ENCODE results near the gene CERS2. TPM values are rescaled to one million over a fixed set of nuclear protein-coding genes. Genes with fewer than 3 reads are reported as not detected.
A peak's percentile ranks its signal among the peaks of the same experiment; 100 is the strongest.

Gene CERS2
- total RNA-seq, 8 experiments from 2014 or later = 46.1 to 116 (median 96.6) TPM

DNA sequence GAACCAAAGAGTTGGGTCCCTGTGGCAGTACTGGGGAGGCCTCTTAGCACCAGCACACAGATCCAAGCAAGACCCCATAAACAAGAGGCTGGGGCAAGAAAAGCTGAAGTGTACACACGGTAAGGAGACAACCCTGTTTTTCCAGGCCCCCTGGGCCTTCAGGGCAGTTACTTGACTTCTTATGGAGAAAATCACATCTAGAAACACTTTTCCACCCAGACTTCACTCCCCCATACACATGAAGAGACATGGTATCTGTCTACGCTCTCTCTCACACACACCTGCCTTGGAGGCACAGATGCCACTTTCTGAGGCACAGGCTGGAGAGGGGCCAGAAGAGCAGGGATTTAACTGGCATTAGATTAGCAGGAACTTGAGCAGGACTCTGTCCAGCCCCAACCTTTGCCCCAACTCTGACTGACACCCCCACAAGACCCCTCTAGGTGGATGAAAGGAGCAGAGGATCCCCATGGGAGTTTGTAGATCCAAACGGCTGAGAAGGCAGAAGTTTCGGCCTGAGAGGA, 2.2 kb downstream of the CERS2 start:
- 0 to 88% (median 68%) methylated on average over 1 to 4 of the region's 4 CpGs; no CpG with 5 or more reads in 2 of the 10 experiments for WGBS, 10 experiments
- H3K4me3 ChIP-seq = peak overlapping the region in 2 of 5 donors; percentile 98 to 99
- no peak for ATAC-seq (replicated peaks in 6 of 8)
- in situ Hi-C loops (cut with MboI; ENCODE audit: low pct_unique_long_range_greater_than_20kb in 2 of 9, low sequenced_read_pairs in 9 of 9, unreplicated experiment in 9 of 9) = no loop called here
- H3K27ac ChIP-seq = no peak overlapping the region
- peaks cover 33 to 35% of the 10 kb centered on the region in 2 donors for H3K4me1 ChIP-seq (replicated peaks in 1 of 2)

DNA sequence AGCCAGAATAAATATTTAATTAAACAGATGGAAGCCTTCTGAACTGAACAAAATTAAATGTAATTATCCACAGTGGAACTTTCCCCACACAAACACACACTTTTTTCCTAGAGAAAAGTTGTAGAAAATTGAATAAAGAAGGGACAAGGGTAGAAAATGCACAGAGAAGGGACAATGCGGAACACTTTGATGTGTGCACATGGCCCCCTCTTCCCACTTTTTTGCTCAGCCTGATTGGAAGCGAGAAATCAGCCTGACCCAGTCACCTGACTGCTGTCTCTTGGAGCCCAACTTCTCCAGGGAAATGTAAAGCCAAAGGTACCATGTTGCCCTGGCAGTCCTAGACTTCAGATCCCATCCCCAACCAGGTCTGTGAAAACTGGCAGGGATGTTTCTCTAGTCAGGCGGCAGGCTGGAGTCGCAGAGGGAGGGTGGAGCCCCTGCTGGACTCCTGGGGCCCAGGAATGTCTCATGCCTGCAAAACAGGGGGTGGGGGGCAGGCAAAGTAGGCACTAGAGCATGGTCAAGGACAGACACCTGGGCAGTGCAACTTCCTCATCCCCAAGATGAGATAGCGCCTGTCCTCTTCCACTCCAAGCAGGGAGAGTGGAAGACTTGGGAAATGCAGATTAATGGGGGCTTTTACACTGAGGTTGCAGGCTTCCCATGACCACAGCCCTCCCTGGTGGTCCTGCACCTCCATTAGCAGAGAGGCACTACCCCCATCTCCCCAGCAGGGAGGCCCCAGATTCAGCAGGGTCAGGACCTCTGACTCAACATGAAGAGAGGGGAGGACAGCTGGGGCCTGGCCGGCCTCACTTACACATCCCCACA, 2.8 kb downstream of the CERS2 start:
- H3K4me1 ChIP-seq (replicated peaks in 1 of 2) = peaks cover 33 to 35% of the 10 kb centered on the region in 2 donors
- H3K27ac ChIP-seq = no peak overlapping the region
- H3K4me3 ChIP-seq = peak overlapping the region in 1 of 5 donors; percentile 14
- no peak for ATAC-seq (replicated peaks in 6 of 8)
- in situ Hi-C loops (cut with MboI; ENCODE audit: low pct_unique_long_range_greater_than_20kb in 2 of 9, low sequenced_read_pairs in 9 of 9, unreplicated experiment in 9 of 9) = no loop called here
- 37 to 71% (median 60%) methylated on average over 2 to 5 of the region's 6 CpGs; no CpG with 5 or more reads in 3 of the 10 experiments for WGBS, 10 experiments

- ATAC-seq (replicated peaks in 6 of 8) = peak; percentile 4 to 47 (median 32)
- no peak overlapping the region for H3K27ac ChIP-seq
- H3K4me3 ChIP-seq = peak overlapping the region in 1 of 5 donors; percentile 14
- WGBS, 10 experiments = 7 to 85% (median 42%) methylated on average over 1 to 9 of the region's 11 CpGs; no CpG with 5 or more reads in 5 of the 10 experiments
- in situ Hi-C loops (cut with MboI; ENCODE audit: low pct_unique_long_range_greater_than_20kb in 2 of 9, low sequenced_read_pairs in 9 of 9, unreplicated experiment in 9 of 9) = no loop called here
- peaks cover 33 to 35% of the 10 kb centered on the region in 2 donors for H3K4me1 ChIP-seq (replicated peaks in 1 of 2)
Measured at GRCh38 chr1:150970808-150971582, 3.6 kb downstream of the CERS2 start.

- Histone ChIP-seq H3K4me1 (replicated peaks in 1 of 2) (peaks cover 32 to 33% of the 10 kb centered on the region in 2 donors), H3K27ac (no peak overlapping the region), H3K4me3 (no peak overlapping the region)
- WGBS, 10 experiments = 89 to 100% (median 97%) methylated on average over 1 to 3 of the region's 3 CpGs; no CpG with 5 or more reads in 4 of the 10 experiments
- in situ Hi-C loops (cut with MboI; ENCODE audit: low pct_unique_long_range_greater_than_20kb in 2 of 9, low sequenced_read_pairs in 9 of 9, unreplicated experiment in 9 of 9) = no loop called here
- ATAC-seq (replicated peaks in 6 of 8) = no peak
Measured at GRCh38 chr1:150969626-150970025, 5.0 kb downstream of the CERS2 start.

DNA sequence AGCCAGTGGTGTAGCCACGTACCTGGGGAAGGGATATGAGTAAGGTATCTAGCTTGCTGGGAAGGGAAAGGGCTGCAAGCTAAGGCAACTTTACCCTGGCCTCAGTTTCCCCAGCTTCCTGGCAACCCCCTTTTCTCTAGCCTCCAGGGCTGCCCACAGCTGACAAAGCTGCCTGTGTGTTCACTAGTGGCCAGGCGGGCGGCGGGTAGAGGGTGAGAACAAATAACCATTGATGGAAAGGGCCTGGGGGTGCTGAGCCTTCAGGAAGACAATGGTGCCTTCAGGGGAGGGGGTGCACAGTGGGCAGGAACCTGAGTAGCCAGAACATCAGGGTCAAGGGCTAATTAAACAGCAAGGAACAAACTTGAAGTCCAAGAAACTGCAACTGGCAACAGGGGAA, 6.1 kb downstream of the CERS2 start:
- 80 to 100% (median 100%) methylated on average over 1 to 3 of the region's 4 CpGs; no CpG with 5 or more reads in 4 of the 10 experiments for WGBS, 10 experiments
- H3K27ac ChIP-seq = no peak overlapping the region
- in situ Hi-C loops (cut with MboI; ENCODE audit: low pct_unique_long_range_greater_than_20kb in 2 of 9, low sequenced_read_pairs in 9 of 9, unreplicated experiment in 9 of 9) = no loop called here
- H3K4me1 ChIP-seq (replicated peaks in 1 of 2) = peaks cover 32% of the 10 kb centered on the region in 2 donors
- ATAC-seq (replicated peaks in 6 of 8) = no peak
- no peak overlapping the region for H3K4me3 ChIP-seq

GRCh38 chr1:150967936-150968335, 6.7 kb downstream of the CERS2 start:
- in situ Hi-C loops (cut with MboI; ENCODE audit: low pct_unique_long_range_greater_than_20kb in 2 of 9, low sequenced_read_pairs in 9 of 9, unreplicated experiment in 9 of 9) = no loop called here
- no peak overlapping the region for H3K27ac ChIP-seq
- peaks cover 26 to 28% of the 10 kb centered on the region in 2 donors for H3K4me1 ChIP-seq (replicated peaks in 1 of 2)

GRCh38 chr1:150966011-150966410, 8.6 kb downstream of the CERS2 start:
- in situ Hi-C loops (cut with MboI; ENCODE audit: low pct_unique_long_range_greater_than_20kb in 2 of 9, low sequenced_read_pairs in 9 of 9, unreplicated experiment in 9 of 9) = no loop called here
- H3K27ac ChIP-seq = no peak overlapping the region
- peaks cover 7 to 9% of the 10 kb centered on the region in 2 donors for H3K4me1 ChIP-seq (replicated peaks in 1 of 2)
- no peak overlapping the region for H3K4me3 ChIP-seq
- ATAC-seq (replicated peaks in 6 of 8) = no peak
- WGBS, 10 experiments = 50 to 86% (median 81%) methylated on average over 2 to 6 of the region's 6 CpGs; no CpG with 5 or more reads in 3 of the 10 experiments

More at GRCh38 chr1:150967936-150968335, 6.7 kb downstream of the CERS2 start:
- H3K4me3 ChIP-seq = no peak overlapping the region
- no peak for ATAC-seq (replicated peaks in 6 of 8)
- 92 to 100% (median 100%) methylated on average over 1 to 12 of the region's 13 CpGs; no CpG with 5 or more reads in 1 of the 10 experiments for WGBS, 10 experiments

DNA sequence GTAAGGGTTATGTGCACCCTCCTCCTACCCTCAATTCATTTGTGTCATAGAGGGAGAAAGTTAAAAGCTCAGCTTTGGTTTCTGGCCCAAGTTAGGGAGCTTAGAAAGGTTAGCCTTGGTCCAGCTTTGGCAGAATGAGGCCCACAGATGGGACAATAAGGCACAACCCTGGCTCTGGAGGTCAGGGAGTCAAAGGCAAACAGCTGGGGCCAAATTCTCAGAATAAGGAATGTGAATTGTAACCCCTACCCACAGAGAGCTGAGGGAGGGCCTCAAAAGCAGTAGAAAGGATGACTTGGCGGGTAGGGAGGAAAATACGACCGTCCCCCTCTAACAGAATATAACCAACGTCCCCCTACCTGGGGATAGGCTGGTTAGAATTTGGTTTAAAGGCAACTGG, 9.0 kb downstream of the CERS2 start:
- no peak for ATAC-seq (replicated peaks in 6 of 8)
- WGBS, 10 experiments = 80 to 100% (median 100%) methylated on average over 1 to 4 of the region's 4 CpGs; no CpG with 5 or more reads in 3 of the 10 experiments
- Histone ChIP-seq H3K4me3 (no peak overlapping the region), H3K4me1 (replicated peaks in 1 of 2) (peaks cover 3 to 5% of the 10 kb centered on the region in 2 donors), H3K27ac (no peak overlapping the region)
- in situ Hi-C loops (cut with MboI; ENCODE audit: low pct_unique_long_range_greater_than_20kb in 2 of 9, low sequenced_read_pairs in 9 of 9, unreplicated experiment in 9 of 9) = no loop called here

GRCh38 chr1:150964164-150964489, 10.5 kb downstream of the CERS2 start:
- Histone ChIP-seq H3K27ac (no peak overlapping the region), H3K4me1 (replicated peaks in 1 of 2) (no peaks in the 10 kb centered on the region), H3K4me3 (no peak overlapping the region)
- in situ Hi-C loops (cut with MboI; ENCODE audit: low pct_unique_long_range_greater_than_20kb in 2 of 9, low sequenced_read_pairs in 9 of 9, unreplicated experiment in 9 of 9) = no loop called here
- WGBS, 10 experiments = 44 to 100% (median 100%) methylated on average over 1 to 4 of the region's 5 CpGs; no CpG with 5 or more reads in 2 of the 10 experiments
- no peak for ATAC-seq (replicated peaks in 6 of 8)

GRCh38 chr1:150963321-150964163, 11.1 kb downstream of the CERS2 start:
- WGBS, 10 experiments = 85 to 95% (median 92%) methylated on average over 2 to 10 of the region's 10 CpGs; no CpG with 5 or more reads in 1 of the 10 experiments
- H3K27ac ChIP-seq = no peak overlapping the region
- no peaks in the 10 kb centered on the region for H3K4me1 ChIP-seq (replicated peaks in 1 of 2)
- H3K4me3 ChIP-seq = no peak overlapping the region
- ATAC-seq (replicated peaks in 6 of 8) = no peak
- in situ Hi-C loops (cut with MboI; ENCODE audit: low pct_unique_long_range_greater_than_20kb in 2 of 9, low sequenced_read_pairs in 9 of 9, unreplicated experiment in 9 of 9) = no loop called here

- H3K27ac ChIP-seq = no peak overlapping the region
Measured at GRCh38 chr1:150961756-150962155, 12.9 kb downstream of the CERS2 start.

DNA sequence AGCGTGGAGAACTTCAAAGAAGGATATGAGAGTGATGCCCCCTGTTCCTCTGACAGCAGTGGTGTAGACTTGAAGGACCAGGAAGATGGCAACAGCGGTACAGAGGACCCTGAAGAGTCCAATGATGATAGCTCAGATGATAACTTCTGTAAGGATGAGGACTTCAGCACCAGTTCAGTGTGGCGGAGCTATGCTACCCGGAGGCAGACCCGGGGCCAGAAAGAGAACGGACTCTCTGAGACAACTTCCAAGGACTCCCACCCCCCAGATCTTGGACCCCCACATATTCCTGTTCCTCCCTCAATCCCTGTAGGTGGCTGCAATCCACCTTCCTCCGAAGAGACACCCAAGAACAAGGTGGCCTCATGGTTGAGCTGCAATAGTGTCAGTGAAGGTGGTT, 14.0 kb downstream of the CERS2 start:
- in situ Hi-C loops (cut with MboI; ENCODE audit: low pct_unique_long_range_greater_than_20kb in 2 of 9, low sequenced_read_pairs in 9 of 9, unreplicated experiment in 9 of 9) = no loop called here
- Histone ChIP-seq H3K27ac (no peak overlapping the region), H3K4me3 (no peak overlapping the region), H3K4me1 (replicated peaks in 1 of 2) (no peaks in the 10 kb centered on the region)
- WGBS, 10 experiments = 67 to 100% (median 98%) methylated on average over 1 to 7 of the region's 7 CpGs; no CpG with 5 or more reads in 2 of the 10 experiments
- ATAC-seq (replicated peaks in 6 of 8) = no peak

More at GRCh38 chr1:150961756-150962155, 12.9 kb downstream of the CERS2 start:
- Histone ChIP-seq H3K4me1 (replicated peaks in 1 of 2) (no peaks in the 10 kb centered on the region), H3K4me3 (no peak overlapping the region)
- in situ Hi-C loops (cut with MboI; ENCODE audit: low pct_unique_long_range_greater_than_20kb in 2 of 9, low sequenced_read_pairs in 9 of 9, unreplicated experiment in 9 of 9) = no loop called here
- no peak for ATAC-seq (replicated peaks in 6 of 8)
- WGBS, 10 experiments = 14 to 100% (median 86%) methylated on average over 1 to 4 of the region's 4 CpGs; no CpG with 5 or more reads in 1 of the 10 experiments

Measured in motor neuron (in vitro differentiated cells).